ENCODE measurements around the gene XIRP2.
A peak's percentile ranks its signal among the peaks of the same experiment; 100 is the strongest.

Gene XIRP2

DNA sequence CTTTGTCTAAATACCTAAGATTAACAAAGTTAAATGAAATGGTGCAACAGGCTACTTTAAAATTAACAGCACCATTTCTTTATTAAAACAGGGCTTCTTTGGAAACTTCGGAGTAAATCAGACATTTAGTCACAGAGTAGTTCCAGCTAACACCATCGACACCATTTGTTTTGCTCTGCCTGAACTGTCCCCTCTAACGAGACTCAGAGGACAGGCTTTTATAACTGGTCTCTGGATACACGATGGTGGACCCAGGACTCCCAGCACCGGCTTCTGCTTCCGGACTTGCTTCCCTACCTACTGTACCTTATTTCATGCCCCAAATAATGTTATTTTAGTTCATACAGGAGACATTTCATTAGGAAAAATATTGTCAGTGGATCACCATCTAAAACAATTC is 252.1 kb downstream of the XIRP2 start:
- DNase-seq = no peak

DNA sequence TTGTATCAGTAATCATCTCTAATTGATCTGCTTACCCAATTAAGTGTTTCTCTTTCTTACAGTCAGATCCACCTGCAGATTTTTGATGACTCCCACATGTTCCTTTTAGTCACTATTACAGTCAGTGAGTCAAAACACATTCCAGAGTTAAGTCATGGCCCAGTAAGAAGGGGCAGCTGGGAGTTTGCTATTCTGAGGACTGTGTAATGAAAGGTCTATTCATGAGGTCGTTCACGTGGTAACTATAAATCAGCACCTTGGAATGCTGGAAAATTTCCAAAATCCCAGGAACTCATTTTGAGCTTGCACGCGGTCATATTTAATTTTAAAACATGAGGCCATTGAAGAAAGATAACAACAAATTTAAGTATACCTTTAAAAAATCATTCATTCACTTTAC is 252.5 kb downstream of the XIRP2 start:
- DNase-seq = no peak

DNA sequence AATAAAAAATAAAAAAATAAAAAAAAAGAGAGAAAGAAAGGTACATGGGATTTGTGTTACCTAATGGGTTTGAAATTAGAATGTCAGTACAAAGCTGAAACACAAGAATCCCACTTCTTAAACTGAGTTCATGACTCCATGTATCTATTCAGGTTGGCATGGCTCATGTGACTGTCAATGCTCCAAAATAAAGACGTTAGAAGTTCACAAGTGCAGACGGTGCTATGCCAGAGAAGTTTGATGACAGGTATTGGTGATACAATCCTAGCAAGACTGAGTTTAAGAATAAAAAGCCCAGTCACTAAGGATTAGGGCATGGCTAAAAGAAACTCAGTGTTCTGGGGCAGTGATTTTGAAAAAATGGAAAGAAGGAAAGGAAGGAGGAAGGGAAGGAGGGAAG is 254.3 kb downstream of the XIRP2 start:
- no peak for DNase-seq

DNA sequence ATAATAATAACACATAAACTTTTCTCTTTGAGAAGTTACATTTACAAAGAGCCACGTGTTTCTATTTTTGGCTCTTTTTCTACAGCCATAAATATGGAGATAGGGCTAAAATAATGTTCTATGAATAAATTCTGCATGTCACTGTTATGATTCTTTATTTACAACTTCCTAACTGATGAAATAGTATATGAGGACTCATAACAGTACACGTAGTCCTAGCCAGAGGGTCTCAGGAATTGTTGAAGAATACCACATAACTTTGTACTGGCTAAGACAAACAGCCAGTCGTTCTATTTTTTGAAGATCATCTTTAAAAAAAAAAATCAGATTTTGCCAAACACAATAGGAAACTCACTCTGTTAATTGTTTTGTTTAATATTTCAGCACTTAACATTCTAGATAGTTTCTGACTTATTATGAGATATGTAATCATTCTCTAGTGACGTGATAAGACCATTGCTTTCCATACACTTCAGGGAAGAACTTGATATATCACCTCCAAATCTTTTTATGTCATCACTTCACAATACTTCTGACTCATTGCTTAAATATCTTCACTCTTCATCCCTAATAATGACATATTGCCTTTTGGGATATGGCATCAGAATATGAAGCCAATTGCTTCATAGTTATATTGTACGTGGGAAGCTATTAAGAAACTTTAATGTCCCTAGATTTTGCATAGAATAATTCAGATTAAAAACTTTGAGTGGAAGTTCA is 256.1 kb downstream of the XIRP2 start:
- DNase-seq = no peak

DNA sequence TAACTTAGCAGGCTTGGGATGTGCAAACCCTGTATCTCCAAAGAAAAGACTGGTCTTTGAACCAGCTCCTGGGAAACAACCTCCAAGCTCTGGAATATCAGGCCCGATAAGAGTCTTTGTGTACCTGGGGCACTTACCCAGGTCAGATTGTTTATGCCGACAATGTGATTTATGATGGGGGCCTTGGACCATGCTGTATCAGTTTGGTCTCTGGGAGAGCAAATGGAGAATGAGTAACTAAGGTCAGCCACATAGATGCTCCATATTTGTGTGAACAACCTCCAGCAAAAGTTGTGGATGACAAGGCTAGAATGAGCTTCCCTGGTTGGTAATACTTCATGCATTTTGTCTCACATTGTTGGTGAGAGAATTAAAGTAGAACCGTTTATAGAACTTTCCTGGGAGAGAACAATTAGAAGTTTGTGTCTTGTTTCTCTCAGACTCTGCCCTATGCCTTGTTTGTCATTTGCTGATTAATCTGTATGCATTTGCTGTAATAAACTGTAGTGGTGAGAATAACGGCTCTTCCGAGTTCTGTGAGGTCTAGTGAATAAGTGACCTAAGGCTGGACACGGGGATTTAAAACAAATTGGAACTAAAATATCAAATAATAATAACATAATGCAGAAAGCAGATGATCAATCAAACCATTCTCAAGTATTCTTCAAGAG is 259.1 kb downstream of the XIRP2 start:
- no peak for DNase-seq

DNA sequence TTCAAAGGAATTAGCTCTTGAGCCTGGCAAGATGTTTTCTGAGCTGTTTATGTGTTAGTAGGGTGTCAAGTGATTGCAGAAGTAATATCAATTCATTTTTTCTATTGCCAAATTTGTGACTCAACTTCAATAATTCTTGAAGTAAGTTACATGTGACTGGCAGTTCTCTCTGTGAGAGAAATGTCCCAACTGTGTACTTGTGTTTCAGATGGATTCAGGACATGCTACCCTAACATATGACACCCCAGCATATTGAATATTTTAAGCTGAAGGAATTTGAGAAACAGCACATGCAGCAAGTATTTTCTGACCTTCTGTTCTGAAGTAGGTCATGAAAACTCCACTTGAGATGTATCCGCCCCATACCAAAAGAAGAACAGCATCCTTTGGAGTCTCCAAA is 263.6 kb downstream of the XIRP2 start:
- DNase-seq = no peak

DNA sequence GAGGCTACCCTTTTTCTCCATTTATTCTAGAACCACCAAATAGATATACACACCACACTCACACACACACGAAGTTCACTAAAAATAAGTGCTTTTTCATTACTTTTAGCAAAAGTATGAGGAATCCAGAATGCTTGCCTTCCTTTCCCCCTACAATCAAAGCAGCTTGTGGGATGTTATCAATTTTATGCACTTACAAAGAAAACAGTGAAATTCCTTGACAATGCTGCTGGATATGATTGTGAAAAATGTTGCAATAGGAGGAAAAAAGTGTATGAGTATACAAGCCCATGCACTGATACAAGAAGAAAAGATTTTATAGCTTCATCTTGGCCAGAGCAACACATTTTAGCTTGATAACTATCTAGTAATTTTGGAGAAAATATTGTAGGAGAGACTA is 269.2 kb downstream of the XIRP2 start:
- DNase-seq = no peak

DNA sequence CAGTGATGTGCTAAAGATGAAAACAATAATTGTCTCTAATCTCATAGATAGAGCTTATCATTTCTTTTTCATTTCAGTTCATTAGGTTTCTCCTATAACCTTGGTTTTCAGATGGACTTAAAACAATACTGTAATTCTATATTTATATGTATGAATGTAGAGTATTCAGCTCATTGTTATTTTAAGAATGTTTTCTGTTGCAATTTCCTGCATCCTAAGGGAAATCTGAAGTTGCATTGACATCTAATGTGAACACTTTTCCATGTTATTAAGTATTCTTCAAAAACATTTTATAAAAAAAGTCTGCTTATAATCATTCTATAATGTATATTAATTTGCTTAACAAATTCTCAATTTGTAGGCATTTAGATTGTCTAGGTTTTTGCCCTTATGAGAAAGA is 288.9 kb downstream of the XIRP2 start:
- DNase-seq = no peak

DNA sequence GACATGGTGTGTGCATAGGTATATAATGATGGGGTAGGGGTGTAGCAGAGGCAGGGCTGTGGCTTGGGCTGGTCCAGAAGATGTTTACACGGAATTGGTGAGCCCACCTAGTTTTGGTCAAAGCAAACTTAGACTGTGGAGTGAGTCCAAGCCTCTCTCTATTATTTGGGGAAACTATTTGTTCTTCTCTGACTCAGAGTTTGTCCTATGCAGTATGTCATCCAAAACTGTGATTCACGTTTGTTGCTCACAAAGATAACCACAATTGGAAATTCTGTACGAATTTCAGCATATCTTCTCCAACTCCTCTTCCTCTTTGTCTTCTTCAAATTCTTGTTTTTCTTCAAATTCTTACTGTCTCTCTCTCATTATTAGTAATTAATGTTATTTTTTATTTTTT is 292.9 kb downstream of the XIRP2 start:
- DNase-seq = no peak

DNA sequence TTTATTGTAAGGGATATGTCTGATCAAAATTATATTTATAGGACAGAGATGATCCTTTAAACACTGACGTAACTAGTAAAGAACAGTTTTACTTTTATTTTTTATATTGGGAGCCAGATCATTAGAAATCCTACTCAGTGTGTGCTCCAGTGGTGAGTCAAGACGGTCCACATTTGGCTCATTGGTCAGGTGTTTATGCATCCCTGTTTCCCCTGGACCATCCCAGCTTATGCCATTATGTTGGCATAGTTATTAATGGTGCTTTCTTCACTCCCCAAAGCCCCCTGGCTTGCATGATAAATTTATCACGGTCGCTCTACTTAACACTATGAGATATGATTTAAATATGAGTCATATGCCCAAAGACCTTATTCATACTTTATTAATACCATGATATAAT is 293.4 kb downstream of the XIRP2 start:
- DNase-seq = no peak

DNA sequence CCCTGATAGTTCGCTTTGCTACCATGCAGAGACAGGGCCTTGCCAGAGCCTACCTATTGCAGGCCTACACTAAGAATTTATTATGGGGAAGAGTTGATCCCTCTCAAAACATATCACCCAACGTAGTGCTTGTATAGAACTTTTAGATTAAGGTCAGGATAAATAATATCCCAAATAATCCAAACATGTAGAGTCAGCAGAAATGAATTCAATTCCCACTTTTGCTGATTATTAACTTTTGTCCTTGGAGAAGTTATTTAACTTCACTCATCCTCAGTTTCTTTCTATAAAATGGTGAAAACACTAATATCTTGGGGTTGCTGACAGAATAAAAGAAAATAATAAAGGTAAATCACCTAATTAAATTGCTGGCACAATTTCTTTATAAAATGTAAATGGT is 294.1 kb downstream of the XIRP2 start:
- DNase-seq = no peak

DNA sequence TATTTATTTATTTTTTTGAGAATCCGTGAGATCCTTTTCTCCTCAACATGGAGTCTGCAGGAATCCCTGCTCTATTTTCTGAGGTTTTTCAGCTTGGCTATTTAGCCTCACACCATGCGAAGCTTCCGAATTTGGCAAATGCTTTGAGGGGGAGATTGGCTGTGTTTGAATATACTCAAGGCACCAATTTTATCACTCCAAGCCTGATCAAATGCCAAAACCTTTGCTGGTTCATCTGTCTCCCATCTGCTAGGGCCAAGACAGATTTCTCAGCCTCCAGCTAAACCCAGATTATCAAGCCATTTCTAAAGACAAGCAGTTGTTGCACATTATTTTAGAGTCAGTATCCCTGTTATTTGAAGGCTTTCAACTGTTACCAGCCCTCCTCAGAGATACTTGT is 295.7 kb downstream of the XIRP2 start:
- DNase-seq = no peak

DNA sequence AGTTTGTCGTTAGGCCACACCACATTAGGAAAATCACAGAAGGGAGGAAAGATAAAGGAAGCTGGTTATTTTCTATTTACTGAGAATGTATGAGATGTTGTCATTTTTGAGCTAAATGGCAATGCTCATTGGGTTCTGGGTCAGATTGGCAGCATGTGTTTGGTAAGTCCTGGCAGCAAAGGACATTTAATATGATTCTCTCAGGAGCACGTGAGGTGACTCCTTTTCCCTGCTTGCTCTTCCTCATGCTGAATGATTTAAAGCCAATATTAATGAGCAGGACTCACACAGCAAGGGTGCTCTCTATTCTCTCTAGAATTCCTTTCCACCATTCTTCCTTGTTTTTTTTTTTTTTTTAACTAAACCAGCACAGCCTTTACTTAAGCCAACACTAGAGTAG is 298.2 kb downstream of the XIRP2 start:
- DNase-seq = no peak

DNA sequence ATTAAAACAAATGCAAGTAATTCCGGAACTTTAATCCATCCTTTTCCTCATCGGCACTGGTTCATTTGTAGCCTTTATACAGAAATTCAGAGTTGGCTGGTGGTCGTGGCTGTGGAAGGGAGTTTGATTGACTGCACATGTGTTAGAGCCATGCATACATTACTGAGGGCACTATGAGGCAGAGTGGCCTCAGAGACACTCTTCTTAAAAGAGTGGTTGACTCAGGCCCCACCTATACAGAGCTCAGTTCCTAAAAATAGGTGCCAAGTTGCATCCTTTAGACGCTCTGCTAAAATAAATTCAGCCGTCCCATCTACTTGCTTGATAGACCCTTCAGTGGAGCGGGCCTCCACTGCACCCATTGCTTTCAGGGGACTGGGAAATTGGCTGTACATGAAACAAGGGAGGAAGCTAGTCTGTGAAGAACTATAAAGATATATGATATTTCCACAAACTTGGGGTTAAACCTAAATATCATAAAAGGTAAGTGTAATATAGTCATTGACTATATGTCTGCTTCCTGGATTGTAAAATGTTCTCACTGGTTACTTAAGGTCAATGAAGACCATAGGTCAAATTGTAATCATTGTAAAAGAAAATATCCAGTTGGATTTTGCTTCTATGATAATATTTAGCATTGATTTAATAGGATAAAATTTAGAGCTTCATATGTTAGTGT is 298.9 kb downstream of the XIRP2 start:
- no peak for DNase-seq

DNA sequence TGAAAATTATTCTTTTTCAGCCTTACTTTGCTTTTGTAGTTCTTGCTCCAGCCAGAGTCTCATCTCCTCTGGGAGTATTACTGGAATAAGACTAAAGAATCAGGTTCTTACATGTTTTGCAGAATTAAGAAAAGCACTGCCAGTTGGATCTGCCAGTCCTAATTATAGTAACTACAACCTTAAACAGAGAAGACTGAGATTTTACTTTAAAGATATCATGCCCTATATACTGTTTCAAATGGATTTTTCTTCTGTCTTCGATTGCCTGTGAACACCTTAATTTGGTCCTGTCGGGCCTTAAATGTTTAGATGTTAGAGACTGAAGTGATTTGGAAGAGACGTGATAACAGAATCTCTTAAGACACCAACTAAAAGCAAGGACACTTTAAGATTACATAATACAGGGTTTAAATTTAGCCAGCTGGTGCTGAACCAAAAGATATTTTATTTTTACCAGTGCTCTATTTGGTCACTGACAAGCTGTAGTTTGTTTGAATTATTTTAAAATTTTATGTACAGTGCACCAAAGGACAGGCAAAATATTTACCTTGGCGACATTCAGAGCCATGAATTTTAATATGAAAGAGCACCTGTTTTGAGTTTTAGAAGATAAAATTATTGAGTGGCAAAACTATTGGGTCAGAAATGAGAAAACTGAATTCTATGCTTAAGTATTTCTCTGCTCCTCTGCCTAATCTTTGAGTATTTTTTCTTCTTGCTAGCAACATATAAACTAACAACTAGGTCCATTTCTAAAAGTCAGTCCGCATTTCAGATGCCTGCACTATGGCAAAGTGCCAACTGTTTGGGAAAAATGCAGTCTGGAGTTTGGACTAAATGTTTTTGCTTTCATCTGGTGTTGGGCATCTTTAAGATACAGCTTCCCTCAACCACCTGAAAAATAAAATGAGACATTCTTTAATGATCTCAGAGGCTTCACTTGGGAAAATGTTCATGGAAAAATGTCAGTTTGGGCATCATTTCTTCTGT is 300.0 kb downstream of the XIRP2 start:
- no peak for DNase-seq

DNA sequence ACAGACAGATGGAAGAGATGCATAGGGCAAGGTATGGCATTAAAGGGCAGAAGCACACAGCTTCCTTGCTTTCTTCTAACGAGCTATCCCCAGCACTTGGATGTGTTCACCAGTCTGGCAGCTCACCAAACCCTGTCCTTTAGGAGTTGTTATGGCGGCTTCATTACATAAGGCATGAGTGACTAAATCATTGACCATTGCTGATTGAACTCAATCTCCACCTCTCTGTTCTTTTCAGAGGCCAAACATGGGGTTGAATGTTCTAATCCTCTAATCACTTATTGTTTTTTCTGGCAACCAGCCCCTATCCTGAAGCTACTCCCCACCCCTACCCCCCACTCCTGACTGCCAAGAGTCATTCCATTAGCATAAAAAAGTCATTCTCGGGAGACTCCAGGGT is 301.8 kb downstream of the XIRP2 start:
- DNase-seq = no peak

DNA sequence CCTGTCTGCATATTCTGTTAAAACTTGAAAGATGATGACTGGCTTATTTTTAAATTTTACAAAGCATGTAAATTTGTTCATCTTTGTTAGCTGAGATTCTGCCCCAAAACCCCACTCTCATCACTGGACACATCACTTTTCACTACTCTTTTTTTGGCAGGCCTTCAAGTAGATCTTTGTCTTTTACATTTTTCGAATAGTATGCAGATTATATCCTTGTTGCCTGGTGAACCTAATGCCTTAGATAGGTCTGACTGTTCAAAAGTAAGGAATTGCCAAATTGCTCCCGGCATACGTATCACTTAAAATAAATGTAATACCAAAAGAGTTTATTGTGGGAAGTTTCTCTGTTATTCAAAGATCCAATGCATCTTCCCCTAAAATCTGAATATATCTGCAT is 303.3 kb downstream of the XIRP2 start:
- no peak for DNase-seq

DNA sequence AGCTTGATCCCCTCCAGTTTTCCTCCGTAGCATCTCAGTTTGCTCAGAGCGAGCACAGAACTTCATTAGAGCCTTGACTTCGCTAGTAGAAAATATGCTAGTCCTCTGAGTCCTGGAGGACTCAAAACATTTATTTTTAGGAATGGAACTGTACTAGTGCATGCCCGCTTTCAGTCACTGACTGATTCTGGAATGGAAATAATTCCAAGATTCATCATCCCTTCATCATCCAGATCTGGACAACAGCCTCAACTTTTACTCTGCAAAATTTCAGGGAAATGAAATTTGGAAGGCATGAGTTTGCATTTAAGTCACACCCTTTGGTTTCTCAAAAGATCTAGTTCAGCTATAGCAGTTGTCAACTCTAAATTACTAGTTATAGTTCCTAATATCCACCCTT is 304.6 kb downstream of the XIRP2 start:
- no peak for DNase-seq

DNA sequence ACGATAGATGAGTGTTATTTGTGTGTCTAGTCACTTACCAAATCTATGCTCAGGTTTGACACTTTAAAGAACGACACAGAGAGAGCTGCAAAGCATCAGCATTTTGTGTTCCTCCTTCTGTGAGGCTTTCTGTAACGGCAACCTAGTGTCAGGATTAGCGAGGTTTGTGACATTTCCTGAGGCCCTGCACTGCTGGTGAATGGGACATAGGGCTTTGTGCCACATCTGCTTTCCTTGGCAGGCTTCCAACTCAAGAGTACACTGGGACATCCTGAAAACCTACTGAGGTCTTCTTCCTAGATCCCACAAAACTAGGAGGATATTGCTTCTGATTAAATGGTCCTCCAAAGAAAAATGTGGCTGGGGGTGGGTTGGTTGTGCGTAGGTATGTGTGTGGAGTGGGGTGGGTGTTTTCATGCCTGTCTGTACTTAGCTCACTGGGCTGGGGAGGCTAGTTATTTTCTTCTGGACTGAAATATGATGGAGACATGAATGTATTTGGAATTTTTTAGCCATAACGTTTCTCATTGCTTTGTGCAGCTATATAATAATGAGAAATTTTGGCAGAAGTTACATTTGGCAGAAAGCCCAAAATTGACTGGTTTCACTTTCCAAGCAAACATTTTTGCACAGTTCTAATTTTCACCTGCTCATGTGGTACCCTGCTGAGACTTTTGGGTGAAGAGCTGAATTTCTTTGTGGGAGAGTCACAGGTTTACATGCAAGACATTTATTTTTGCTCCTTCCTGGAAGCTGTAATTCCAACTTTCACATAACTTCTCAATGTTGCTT is 308.4 kb downstream of the XIRP2 start:
- DNase-seq = peak; percentile 97 to 98

DNA sequence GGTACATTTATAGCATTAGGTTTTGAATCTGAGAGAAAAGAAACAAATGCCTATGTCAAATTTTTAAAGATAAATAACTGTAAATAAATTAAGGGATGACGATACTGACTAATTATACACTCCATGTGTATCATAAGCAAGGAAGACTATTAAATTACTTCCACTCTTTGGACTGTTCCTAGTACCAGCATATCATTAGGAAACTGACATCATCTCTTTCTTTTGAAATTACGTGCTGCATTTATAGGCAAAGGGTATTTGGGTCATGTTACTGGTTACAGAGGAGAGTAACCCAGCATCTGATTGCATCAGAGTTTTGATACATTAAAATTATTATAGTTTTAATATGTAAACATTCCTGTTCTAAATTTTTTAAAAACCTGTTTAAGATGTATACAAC is 309.7 kb downstream of the XIRP2 start:
- no peak for DNase-seq

DNA sequence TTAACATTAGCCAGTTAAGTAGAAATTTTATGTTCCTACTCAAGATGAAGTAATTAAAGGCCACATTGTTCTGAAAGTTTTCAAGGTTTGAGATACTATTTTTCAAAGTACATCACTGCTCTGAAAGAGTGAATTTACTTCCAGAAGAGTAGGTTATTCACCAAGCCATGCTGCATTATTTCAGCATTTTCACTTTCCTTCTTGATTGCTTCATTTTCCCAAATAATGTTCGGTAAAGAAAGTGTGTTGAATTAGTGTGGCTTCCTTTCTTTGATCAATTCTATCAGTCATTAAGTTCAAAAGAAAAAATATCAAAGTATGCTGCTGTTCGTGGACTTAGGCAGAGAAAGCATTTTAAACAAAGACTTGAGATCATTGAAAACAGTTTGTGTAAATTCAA is 310.3 kb downstream of the XIRP2 start:
- DNase-seq = no peak

DNA sequence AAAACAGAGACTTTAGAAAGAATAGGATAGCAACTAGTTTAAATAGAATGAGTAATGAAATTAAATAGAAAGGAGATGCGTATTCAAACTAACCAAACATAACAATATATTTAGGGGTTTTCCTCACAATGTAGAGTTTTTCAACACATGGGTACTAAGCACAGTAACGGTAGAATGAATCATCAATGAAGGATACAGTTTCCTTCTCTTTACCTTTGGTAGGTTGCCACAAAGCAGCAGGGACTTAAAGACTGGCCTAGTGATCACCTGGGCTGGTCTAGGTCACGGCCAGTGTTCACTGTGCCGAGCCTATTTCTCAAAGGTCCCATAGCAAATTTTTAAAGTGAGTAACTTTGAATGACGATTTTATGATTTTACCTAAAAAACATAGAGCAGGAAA is 311.7 kb downstream of the XIRP2 start:
- no peak for DNase-seq
